GM18861 (cell line): ENCODE results near the gene SMCP.

Experiments used
- ATAC-seq: cut with Tn5 transposase; IDR thresholded peaks from one replicate; pipeline ENCODE4 v1.9.1; 2021; ENCODE audit not compliant: unreplicated experiment

SMCP gene

GRCh38 chr1:152886085-152886484, 8.0 kb downstream of the SMCP start:
- ATAC-seq: no peak

GRCh38 chr1:152886758-152887409, 8.8 kb downstream of the SMCP start:
- no peak for ATAC-seq

- ATAC-seq: no peak
Observed at GRCh38 chr1:152888126-152888525, 10.0 kb downstream of the SMCP start.

GRCh38 chr1:152899027-152899426, 20.9 kb downstream of the SMCP start:
- no peak for ATAC-seq

- ATAC-seq: no peak
Observed at GRCh38 chr1:152899883-152900282, 21.8 kb downstream of the SMCP start.

- ATAC-seq: no peak
Observed at GRCh38 chr1:152901631-152902030, 23.5 kb downstream of the SMCP start.

- ATAC-seq: no peak
Observed at GRCh38 chr1:152902636-152903035, 24.5 kb downstream of the SMCP start.

- ATAC-seq: no peak
Observed at GRCh38 chr1:152904688-152905440, 26.7 kb downstream of the SMCP start.

- no peak for ATAC-seq
Observed at GRCh38 chr1:152906023-152906565, 28.0 kb downstream of the SMCP start.

GRCh38 chr1:152907686-152908601, 29.8 kb downstream of the SMCP start, which contains the start of gene IVL:
IVL (plus strand) TSS chr1:152908546; CDS start chr1:152909798, 1,252 bp downstream.
- ATAC-seq: peak; percentile 43

- no peak for ATAC-seq
Observed at GRCh38 chr1:152909206-152909605, 31.1 kb downstream of the SMCP start.

- ATAC-seq: no peak
Observed at GRCh38 chr1:152912471-152912870, 34.3 kb downstream of the SMCP start.

GRCh38 chr1:152912900-152913299, 34.8 kb downstream of the SMCP start:
- no peak for ATAC-seq

- no peak for ATAC-seq
Observed at GRCh38 chr1:152917794-152918193, 39.7 kb downstream of the SMCP start.

GRCh38 chr1:152919071-152919470, 40.9 kb downstream of the SMCP start:
- no peak for ATAC-seq

- no peak for ATAC-seq
Observed at GRCh38 chr1:152924191-152924590, 46.1 kb downstream of the SMCP start.

GRCh38 chr1:152926091-152926490, 48.0 kb downstream of the SMCP start:
- ATAC-seq: peak; percentile 52

GRCh38 chr1:152928671-152929070, 50.5 kb downstream of the SMCP start:
- no peak for ATAC-seq

- no peak for ATAC-seq
Observed at GRCh38 chr1:152932170-152932811, 54.2 kb downstream of the SMCP start.

- no peak for ATAC-seq
Observed at GRCh38 chr1:152933196-152933595, 55.1 kb downstream of the SMCP start.
